ENCODE measurements around the gene APRT. TPM values are rescaled to one million over a fixed set of nuclear protein-coding genes. Genes with fewer than 3 reads are reported as not detected.

Gene APRT
- total and polyA plus RNA-seq, 9 of the 15 experiments (the other 6 are each of a cell fraction or from before 2014, with no cell fraction given), result 41.7 to 409 (median 146) TPM

DNA sequence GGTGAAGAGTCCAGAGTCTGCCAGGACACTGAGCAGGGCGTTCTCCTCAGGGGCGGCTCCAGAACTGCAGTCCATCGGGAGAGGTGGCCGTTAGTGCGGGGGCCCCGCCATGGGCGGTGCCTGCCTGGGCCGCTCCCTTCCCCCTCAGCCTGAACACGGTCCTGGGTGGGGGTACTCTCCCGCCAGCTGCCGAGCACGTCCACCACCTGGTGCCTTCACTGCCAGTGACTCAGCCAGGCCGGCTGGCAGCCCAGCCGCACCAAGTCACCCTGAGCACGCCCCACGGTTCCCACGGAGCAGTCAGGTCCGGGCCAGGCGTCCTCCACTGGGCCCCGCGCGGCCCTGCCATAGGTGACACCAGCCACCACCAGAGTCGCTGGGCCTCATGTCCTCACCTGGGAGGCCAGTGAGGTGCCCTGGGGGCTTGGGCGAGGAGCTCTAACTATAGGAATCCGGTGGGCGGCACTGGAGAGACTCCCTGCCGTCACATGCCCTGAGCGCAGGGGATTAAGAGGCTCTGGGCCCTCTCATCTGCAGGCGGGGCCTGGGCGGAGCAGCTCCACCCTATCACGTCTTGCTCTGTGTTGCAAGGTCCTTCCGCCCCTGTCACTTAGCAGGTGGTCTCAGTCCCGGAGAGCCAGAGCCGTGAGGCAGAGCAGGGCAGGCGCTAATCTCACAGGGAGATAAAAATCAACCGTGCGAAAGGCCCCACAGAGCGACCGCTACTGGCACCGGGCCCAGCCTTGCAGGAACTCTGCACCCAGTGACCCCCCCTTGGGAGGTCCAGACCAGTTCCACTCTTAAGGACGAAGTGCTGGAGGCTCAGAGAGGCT, 41.1 kb downstream of the APRT start (continued):
- no peak for TF ChIP-seq ATF2 (CRISPR knock-in tag; IDR thresholded peaks at IDR 0.05)
- TF ChIP-seq ZNF217 (CRISPR knock-in tag; IDR thresholded peaks at IDR 0.05), result no peak
- no peak for TF ChIP-seq ZNF140 (CRISPR knock-in tag; IDR thresholded peaks at IDR 0.05)
- no peak for TF ChIP-seq TFAM (CRISPR knock-in tag; conservative IDR thresholded peaks at IDR 0.05)
- TF ChIP-seq ZNF436 (CRISPR knock-in tag; IDR thresholded peaks at IDR 0.05), result no peak
- TF ChIP-seq YBX1 (IDR thresholded peaks at IDR 0.05), result no peak

DNA sequence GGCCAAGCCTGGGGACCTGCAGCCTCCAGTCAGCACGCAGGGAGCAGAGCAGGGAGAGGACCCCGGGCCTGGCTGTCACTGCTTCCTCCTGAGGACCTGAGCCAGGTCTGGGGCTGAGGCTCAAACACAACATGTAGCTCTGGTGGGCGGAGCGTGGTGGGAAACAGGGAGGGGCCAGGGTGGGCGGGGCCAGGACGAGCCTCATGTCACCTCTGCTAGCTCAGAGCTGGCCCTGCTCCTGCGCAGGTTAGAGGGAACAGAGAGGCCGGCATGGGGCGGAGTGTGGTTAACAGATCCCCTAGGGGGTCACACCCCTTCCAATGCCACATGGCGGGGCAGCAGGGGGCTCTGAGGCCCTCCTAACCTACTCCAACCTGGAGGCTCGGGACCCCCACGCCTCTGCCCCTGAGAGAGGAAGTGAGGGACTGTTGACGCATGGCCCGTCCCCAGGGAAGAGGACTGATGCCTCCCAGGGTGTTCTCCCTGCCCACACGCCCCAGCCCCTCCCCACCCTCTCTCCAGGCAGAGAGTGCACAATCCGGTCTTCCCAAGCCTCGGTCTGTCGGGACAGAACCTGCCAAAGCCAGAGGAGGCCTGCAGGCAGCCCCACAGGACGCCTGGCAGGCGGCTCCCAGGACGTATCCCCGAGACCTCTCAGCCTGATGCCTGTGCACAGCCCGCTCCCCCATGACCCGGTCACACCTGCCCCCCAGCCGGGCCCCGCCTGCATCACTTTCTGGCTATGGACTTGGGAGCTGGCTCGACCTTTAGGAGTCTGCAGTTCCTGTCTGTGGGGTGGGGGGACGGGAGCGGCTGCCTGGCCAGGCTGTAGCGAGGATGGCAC, 41.9 kb downstream of the APRT start:
- intact Hi-C loops (cut with micrococcal nuclease) (loop anchor here (1.0 to 5.0 kb wide), 3 partner anchors 15 to 83 kb away; partner anchors contain the start of genes PIEZO1 and SNAI3), in situ Hi-C loops (cut with MboI) (no loop called here)
- peaks cover 16% of the 10 kb centered on the region for H3K9me1 ChIP-seq (ENCODE audit: control insufficient read depth, insufficient read depth, low read length)
- H3K4me2 ChIP-seq (ENCODE audit: insufficient read depth, low read length), result peak overlapping the region; percentile 81
- DNase-seq (ENCODE audit: extremely low read depth in 1 of 4, low spot score in 3 of 4) (peak; percentile 85 to 97 (median 90)), ATAC-seq (peak; percentile 63), FAIRE-seq (peak; percentile 72)
- peaks cover 72 to 99% of the 10 kb centered on the region in 2 experiments for H3K4me1 ChIP-seq (replicated peaks in 1 of 2; ENCODE audit: control insufficient read depth in 2 of 2, insufficient read depth in 2 of 2, low read length in 2 of 2)
- H2AFZ ChIP-seq (ENCODE audit: low read depth, low read length), result no peak overlapping the region
- H3K4me3 ChIP-seq, result peak overlapping the region; percentile 38
- POLR2A ChIA-PET, result interaction anchor here (0.7 to 7.2 kb wide), 9 partner anchors 9 to 117 kb away, joined by 3 to 124 read pairs (median 4); no protein-coding TSS in a partner anchor
- peaks cover 99% of the 10 kb centered on the region for H3K79me2 ChIP-seq (ENCODE audit: control insufficient read depth, insufficient read depth, low read length)
- CTCF ChIA-PET (ENCODE audit: low intra/inter-chr PET ratio), result interaction anchor here (0.7 kb wide), 1 partner anchor 211 kb away, joined by 3 read pairs; no protein-coding TSS in a partner anchor
- H3K9me3 ChIP-seq (replicated peaks; ENCODE audit: control insufficient read depth, insufficient read depth, low read depth, low read length), result no peaks in the 10 kb centered on the region
- WGBS (ENCODE audit: insufficient coverage, low coverage, missing lambda C conversion rate), result 4% methylated on average over 23 of the region's 30 CpGs
- H3K9ac ChIP-seq (ENCODE audit: insufficient read depth in 1 of 2, low read depth in 2 of 2, low read length in 2 of 2), result peak overlapping the region; percentile 71 to 95
- H3K27ac ChIP-seq (ENCODE audit: extremely low read depth, low read depth, low read length), result peak overlapping the region; percentile 91
- H3K27me3 ChIP-seq (ENCODE audit: control insufficient read depth in 2 of 2, insufficient read depth in 2 of 2, low read length in 2 of 2), result no peaks in the 10 kb centered on the region
- H3K36me3 ChIP-seq (ENCODE audit: control insufficient read depth, insufficient read depth, low read length), result peaks cover 66% of the 10 kb centered on the region
- H4K20me1 ChIP-seq (replicated peaks; ENCODE audit: control insufficient read depth, insufficient read depth, low read length), result peaks cover 35% of the 10 kb centered on the region
- BruUV-seq (replicated peaks), result TSS peak; percentile 74
- TF ChIP-seq KAT7 (CRISPR knock-in tag; IDR thresholded peaks at IDR 0.05; ENCODE audit: borderline replicate concordance), result no peak; the same call in 1 of the 2 replicates
- no peak for TF ChIP-seq ATF1 (CRISPR knock-in tag; IDR thresholded peaks at IDR 0.05)
- TF ChIP-seq ATF1 (tag; IDR thresholded peaks at IDR 0.05), result no peak
- peak; percentile 65 for TF ChIP-seq TAF1 (IDR thresholded peaks at IDR 0.05; ENCODE audit: control insufficient read depth, extremely low read depth, insufficient read depth, low read length, severe bottlenecking)
- TF ChIP-seq ZNF695 (CRISPR knock-in tag; IDR thresholded peaks at IDR 0.05), result no peak
- no peak for TF ChIP-seq CHD4 (IDR thresholded peaks at IDR 0.05; ENCODE audit: insufficient read depth, insufficient replicate concordance, low read depth, low read length, poor library complexity, severe bottlenecking)
- 0 out of 2 replicates have a peak, but pooled peaks have one; percentile 63 for TF ChIP-seq NR1H2 (CRISPR knock-in tag; IDR thresholded peaks at IDR 0.05)
- no peak for TF ChIP-seq ZNF140 (CRISPR knock-in tag; IDR thresholded peaks at IDR 0.05)
- TF ChIP-seq ATF7 (IDR thresholded peaks at IDR 0.05), result 0 out of 2 replicates have a peak, but pooled peaks have one; percentile 27
- TF ChIP-seq, protein P1, sequence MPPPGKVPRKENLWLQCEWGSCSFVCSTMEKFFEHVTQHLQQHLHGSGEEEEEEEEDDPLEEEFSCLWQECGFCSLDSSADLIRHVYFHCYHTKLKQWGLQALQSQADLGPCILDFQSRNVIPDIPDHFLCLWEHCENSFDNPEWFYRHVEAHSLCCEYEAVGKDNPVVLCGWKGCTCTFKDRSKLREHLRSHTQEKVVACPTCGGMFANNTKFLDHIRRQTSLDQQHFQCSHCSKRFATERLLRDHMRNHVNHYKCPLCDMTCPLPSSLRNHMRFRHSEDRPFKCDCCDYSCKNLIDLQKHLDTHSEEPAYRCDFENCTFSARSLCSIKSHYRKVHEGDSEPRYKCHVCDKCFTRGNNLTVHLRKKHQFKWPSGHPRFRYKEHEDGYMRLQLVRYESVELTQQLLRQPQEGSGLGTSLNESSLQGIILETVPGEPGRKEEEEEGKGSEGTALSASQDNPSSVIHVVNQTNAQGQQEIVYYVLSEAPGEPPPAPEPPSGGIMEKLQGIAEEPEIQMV (tag; conservative IDR thresholded peaks at IDR 0.05; ENCODE audit: low read depth), result no peak
- TF ChIP-seq LARP7 (IDR thresholded peaks at IDR 0.05), result no peak
- no peak for TF ChIP-seq XRCC3 (IDR thresholded peaks at IDR 0.05)
